ENCODE measurements around the gene TJAP1.
"Not testable (repeated sequence)": the region's sequence is repeated elsewhere in the genome, so short reads cannot be mapped to it uniquely, and the experiment has no call there.

TJAP1 gene

DNA sequence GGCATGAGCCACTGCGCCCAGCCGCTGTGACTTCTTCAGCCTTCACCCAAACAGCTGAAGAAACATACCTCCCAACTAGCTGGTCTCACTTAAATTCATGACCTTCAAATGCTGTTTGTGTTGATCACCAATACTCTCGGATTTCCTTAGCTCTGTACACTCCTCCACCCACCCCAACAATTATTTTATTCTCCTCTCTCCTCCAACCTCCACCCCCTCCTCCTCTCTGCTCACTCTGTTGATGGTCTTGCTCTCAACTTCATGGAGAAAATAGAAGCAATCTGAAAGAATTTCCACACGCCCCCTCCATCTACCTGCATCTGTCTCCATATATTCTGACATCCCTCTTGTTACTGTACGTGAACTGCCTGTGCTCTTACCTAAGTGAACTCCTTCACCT lies 15.4 kb upstream of the TJAP1 start:
- DNase-seq (no peak), ATAC-seq (no peak)
- H3K36me3 Mint-ChIP-seq (ENCODE audit: low read depth): no peaks in the 10 kb centered on the region
- peaks cover 19% of the 10 kb centered on the region for H3K27me3 Mint-ChIP-seq
- H3K4me3 Mint-ChIP-seq: no peak overlapping the region
- H3K4me1 Mint-ChIP-seq: peaks cover 2% of the 10 kb centered on the region
- H3K9me3 Mint-ChIP-seq: no peaks in the 10 kb centered on the region
- no peak overlapping the region for H3K27ac Mint-ChIP-seq

DNA sequence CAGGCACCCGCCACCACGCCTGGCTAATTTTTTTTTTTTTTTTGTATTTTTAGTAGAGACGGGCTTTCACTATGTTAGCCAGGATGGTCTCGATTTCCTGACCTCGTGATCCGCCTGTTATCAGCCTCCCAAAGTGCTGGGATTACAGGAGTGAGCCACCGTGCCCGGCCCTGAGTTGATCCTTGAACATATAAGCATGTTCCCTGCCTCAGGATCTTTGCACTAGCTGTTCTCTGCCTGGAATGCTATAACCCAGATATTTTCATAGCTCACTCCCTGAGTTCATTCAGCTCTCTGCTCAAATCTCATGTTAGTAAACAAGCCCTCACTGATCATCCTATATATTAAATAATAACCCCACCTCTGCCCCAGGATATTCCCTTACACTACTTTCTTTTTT lies 13.0 kb upstream of the TJAP1 start:
- no peaks in the 10 kb centered on the region for H3K36me3 Mint-ChIP-seq (ENCODE audit: low read depth)
- no peak for ATAC-seq
- no peak overlapping the region for H3K27ac Mint-ChIP-seq
- H3K27me3 Mint-ChIP-seq: peaks cover 27% of the 10 kb centered on the region
- DNase-seq: no peak
- no peak overlapping the region for H3K4me3 Mint-ChIP-seq
- H3K9me3 Mint-ChIP-seq: no peaks in the 10 kb centered on the region
- H3K4me1 Mint-ChIP-seq: peaks cover 2% of the 10 kb centered on the region

DNA sequence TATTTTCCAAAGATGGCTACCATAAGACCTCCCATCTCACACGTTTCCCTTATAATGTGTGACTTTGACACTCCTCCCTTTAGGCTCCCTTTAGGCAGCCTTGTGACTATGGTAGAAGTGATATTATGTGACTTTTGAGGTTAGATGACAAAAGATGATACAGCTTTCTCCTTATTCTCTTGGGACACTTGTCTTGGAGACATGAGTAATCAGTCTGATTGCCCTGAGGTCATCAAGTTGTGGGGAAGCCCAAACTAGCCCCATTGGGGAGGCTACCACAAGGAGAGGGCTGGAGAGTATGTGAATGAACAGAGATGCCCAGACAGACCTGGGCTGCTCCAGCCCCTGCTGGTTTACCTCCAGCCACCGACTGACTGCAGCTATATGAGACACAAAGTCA lies 11.4 kb upstream of the TJAP1 start:
- H3K27me3 Mint-ChIP-seq: peaks cover 27% of the 10 kb centered on the region

DNA sequence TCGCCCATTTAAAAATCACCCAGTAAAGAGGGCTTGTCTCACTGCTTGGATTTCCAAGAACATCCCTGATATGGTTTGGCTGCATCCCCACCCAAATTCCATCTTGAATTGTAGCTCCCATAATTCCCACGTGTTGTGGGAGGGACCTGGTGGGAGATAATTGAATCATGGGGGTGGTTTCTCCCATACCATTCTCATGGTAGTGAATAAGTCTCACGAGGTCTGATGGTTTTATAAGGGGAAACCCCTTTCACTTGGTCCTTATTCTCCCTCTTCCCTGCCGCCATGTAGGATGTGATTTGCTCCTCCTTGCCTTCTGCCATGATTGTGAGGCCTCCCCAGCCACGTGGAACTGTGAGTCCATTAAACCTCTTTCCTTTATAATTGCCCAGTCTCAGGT lies 10.1 kb upstream of the TJAP1 start:
- H3K27ac Mint-ChIP-seq, ATAC-seq: not testable (repeated sequence)
- peaks cover 20% of the 10 kb centered on the region for H3K27me3 Mint-ChIP-seq

More for the DNA sequence above, 11.4 kb upstream of the TJAP1 start:
- Mint-ChIP-seq H3K36me3 (ENCODE audit: low read depth) (no peaks in the 10 kb centered on the region), H3K27ac (no peak overlapping the region), H3K9me3 (no peaks in the 10 kb centered on the region), H3K4me1 (peaks cover 2% of the 10 kb centered on the region), H3K4me3 (no peak overlapping the region)
- ATAC-seq (peak; percentile 69), DNase-seq (no peak)

DNA sequence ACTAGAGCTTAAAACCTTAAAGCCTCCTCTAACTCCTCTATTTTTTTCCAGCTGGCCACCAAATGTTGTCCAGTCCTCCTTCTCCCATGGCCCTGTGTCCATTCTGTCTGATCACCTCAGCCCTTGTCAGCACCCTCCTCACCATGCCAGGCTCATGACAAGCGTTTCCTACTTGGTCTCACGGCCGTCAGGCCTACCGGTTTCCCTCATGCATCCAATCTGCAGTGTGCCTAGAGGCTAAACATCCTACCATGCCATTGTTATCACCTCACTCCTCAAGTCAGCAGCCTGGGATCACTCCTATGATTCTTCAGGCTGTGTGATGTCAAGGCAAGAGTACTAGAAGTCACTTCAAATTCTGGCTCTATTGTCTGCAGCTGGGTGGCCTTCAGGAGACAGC lies 9.6 kb upstream of the TJAP1 start:
- peaks cover 2% of the 10 kb centered on the region for H3K4me1 Mint-ChIP-seq
- no peak overlapping the region for H3K4me3 Mint-ChIP-seq
- ATAC-seq: no peak
- no peak overlapping the region for H3K27ac Mint-ChIP-seq
- no peaks in the 10 kb centered on the region for H3K36me3 Mint-ChIP-seq (ENCODE audit: low read depth)
- no peaks in the 10 kb centered on the region for H3K9me3 Mint-ChIP-seq
- no peak for DNase-seq
- H3K27me3 Mint-ChIP-seq: peaks cover 15% of the 10 kb centered on the region

More for the DNA sequence above, 10.1 kb upstream of the TJAP1 start:
- H3K36me3 Mint-ChIP-seq (ENCODE audit: low read depth); H3K4me1 Mint-ChIP-seq; H3K4me3 Mint-ChIP-seq; H3K9me3 Mint-ChIP-seq; DNase-seq: not testable (repeated sequence)

DNA sequence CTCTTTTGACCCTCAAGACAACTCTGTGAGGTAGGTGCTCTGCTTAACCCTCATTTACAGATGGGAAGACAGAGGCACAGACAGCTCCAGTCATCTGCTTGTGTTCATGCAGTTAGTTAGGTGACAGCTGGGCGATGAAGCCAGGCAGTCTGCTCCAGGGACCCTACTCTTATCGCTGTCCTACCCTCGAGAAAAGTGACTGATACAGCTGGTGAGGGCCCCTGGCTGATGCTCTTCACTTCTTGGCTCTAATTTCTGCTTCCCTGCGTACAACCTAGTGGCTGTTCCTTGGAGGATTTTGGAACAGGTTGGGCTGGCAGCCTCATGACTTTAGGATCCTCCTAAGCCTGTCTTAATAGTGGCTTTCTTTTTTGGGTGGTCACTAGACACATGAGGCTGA lies 9.1 kb upstream of the TJAP1 start:
- ATAC-seq: no peak
- DNase-seq: no peak
- H3K27me3 Mint-ChIP-seq: peaks cover 17% of the 10 kb centered on the region

DNA sequence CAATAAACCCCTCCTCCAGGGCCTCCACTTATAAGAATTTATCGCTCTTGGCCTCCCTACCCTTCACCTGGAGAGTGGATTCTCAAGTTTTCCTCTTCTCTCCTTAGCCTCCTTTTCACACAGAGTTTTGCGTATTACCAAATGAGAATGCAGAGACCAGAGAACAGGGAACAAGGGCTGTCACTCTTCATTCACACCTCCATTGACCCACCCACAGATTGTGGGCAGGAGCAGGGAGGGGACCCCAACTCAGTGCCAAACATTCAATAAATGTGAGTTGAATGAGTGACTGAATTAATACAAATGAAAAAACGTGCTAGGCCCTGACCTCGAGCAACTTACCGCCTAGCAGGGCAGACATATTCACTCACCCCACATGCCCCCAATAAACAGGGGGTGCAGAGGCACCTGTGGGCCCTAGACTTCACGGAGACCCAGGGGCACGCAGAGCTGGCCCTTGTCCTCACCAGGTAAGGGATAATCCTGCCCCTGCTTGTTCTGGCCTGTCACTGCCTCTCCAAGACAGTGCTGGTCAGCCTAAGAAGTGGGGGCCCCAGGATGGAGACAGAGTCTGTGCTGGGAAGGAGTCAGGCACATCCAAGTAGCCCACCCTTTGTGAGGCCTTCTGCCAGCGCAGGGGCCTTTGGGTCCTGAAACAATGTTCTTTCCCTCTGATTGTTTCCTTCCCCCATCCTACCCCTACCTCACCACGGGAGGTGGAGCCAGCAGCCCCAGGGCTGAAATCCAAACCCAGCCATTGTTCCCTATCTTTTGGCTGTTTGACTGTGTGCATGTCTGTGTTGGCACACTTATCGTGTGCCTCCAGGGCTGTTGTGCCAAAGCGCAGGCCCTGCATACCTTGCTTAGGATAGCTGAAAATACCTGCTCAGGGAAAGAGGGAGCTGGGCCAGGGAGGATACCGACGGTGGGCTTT lies 8.4 kb upstream of the TJAP1 start:
- H3K27ac Mint-ChIP-seq: no peak overlapping the region
- DNase-seq: no peak
- no peak for ATAC-seq
- H3K27me3 Mint-ChIP-seq: peaks cover 17% of the 10 kb centered on the region
- no peak overlapping the region for H3K4me3 Mint-ChIP-seq
- H3K36me3 Mint-ChIP-seq (ENCODE audit: low read depth): no peaks in the 10 kb centered on the region
- peaks cover 2% of the 10 kb centered on the region for H3K4me1 Mint-ChIP-seq
- no peaks in the 10 kb centered on the region for H3K9me3 Mint-ChIP-seq

More for the DNA sequence above, 9.1 kb upstream of the TJAP1 start:
- no peaks in the 10 kb centered on the region for H3K9me3 Mint-ChIP-seq
- peaks cover 2% of the 10 kb centered on the region for H3K4me1 Mint-ChIP-seq
- H3K27ac Mint-ChIP-seq: no peak overlapping the region
- no peak overlapping the region for H3K4me3 Mint-ChIP-seq
- H3K36me3 Mint-ChIP-seq (ENCODE audit: low read depth): no peaks in the 10 kb centered on the region

DNA sequence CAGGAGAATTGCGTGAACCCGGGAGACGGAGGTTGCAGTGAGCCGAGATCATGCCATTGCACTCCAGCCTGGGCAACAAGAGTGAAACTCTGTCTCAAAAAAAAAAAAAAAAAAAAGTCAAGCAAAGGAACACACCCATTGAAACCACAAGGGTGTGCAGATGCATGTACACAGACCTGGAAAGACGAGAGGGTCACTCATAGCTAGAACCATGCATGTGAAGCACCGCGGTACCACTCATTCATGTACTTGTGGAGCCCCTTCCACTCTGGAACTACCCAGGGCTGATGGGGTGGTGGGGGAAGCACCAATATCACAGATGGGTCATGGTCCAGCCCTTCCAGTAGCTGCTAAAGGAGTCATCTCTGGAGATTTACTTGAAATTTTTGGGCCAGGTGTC lies 7.4 kb upstream of the TJAP1 start:
- Mint-ChIP-seq H3K27ac (no peak overlapping the region), H3K27me3 (peaks cover 17% of the 10 kb centered on the region), H3K9me3 (no peaks in the 10 kb centered on the region), H3K4me1 (peaks cover 2% of the 10 kb centered on the region), H3K36me3 (ENCODE audit: low read depth) (no peaks in the 10 kb centered on the region), H3K4me3 (no peak overlapping the region)
- DNase-seq (no peak), ATAC-seq (no peak)

DNA sequence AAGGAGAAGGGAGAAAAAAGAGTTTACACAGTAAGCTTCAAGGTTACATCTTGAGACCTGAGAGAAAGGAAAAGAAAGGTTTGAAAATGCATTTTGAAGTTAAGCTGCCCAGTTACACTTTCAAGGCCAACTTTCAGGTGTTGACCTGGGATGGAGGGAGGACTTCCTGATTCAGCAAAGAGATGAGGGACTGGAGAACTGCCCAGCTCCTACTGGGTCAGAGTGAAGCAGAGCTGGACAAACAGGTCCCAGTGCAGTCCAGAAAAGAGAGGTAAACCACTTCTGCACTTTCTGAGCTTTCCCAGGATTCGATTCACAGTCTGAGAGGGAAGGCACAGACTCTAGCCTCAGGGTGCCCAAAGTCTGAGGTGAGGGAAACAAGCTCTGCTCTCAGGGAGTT lies 6.0 kb upstream of the TJAP1 start:
- ATAC-seq (no peak), DNase-seq (no peak)
- Mint-ChIP-seq H3K9me3 (no peaks in the 10 kb centered on the region), H3K27me3 (peaks cover 17% of the 10 kb centered on the region), H3K4me3 (no peak overlapping the region), H3K36me3 (ENCODE audit: low read depth) (no peaks in the 10 kb centered on the region), H3K4me1 (peaks cover 2% of the 10 kb centered on the region), H3K27ac (no peak overlapping the region)

DNA sequence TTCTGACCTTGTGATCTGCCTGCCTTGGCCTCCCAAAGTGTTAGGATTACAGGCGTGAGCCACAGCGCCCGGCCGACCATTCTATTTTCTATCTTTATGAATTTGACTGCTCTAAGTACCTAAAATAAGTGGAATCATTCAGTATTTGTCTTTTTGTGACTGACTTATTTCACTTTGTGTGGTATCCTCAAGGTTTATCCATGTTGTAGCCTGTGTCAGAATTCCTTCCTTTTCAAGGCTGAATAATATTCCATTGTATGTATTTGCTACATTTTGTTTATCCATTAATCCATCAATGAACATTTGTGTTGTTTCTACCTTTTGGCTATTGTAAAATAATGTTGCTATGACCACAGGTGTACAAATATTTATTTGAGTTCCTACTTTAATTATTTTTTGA lies 4.9 kb upstream of the TJAP1 start:
- peaks cover 11% of the 10 kb centered on the region for H3K27me3 Mint-ChIP-seq
- ATAC-seq (no peak), DNase-seq (no peak)
- no peaks in the 10 kb centered on the region for H3K36me3 Mint-ChIP-seq (ENCODE audit: low read depth)
- H3K9me3 Mint-ChIP-seq: no peaks in the 10 kb centered on the region
- no peak overlapping the region for H3K4me3 Mint-ChIP-seq
- peaks cover 9% of the 10 kb centered on the region for H3K4me1 Mint-ChIP-seq
- H3K27ac Mint-ChIP-seq: no peak overlapping the region

DNA sequence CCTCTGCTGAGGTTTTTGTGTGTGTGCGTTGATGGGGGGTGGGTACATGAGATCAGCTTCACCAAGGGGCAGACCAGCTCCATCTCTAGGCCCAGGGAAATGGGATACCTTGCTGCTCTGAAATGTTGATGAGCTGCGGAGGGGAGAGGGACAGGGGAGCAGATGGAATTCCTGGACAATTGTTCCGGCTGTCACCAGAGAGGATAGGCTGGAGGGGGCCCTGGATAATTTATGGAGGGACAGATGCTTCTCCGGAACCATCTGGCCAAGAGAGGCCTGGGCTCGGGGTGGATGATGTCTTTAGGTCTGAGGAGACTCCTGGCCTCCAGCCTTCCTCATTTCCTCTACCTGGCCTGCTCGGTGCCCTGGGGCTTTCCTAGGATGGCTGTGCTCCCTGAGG lies 1.9 kb upstream of the TJAP1 start:
- Mint-ChIP-seq H3K9me3 (no peaks in the 10 kb centered on the region), H3K36me3 (ENCODE audit: low read depth) (no peaks in the 10 kb centered on the region), H3K27me3 (peaks cover 2% of the 10 kb centered on the region), H3K4me1 (peaks cover 33% of the 10 kb centered on the region), H3K4me3 (no peak overlapping the region), H3K27ac (no peak overlapping the region)
- no peak for ATAC-seq
- no peak for DNase-seq

DNA sequence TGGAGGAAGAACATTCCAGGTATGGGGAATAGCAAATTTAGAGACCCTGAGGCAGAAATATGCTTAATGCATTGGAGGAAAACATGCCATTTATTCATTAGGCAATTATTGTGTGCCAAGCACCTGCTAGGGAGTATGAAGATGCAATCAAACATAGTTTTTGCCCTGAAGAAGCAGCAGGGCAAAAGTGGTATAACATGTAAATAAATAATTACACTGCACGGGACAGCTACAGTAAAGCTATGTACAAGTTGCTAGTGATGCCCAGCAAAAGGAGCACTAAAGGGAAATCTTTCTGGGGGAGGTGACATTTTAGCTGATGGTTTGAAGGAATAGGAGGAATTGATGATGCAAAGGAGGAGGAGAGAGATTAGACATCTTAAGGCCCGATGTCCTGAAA lies 624 bp upstream of the TJAP1 start:
- Mint-ChIP-seq H3K9me3 (no peaks in the 10 kb centered on the region), H3K4me3 (peak overlapping the region; percentile 92), H3K27me3 (peaks cover 2% of the 10 kb centered on the region), H3K36me3 (ENCODE audit: low read depth) (peaks cover 2% of the 10 kb centered on the region), H3K27ac (peak overlapping the region; percentile 79), H3K4me1 (peaks cover 40% of the 10 kb centered on the region)
- DNase-seq: no peak
- no peak for ATAC-seq

DNA sequence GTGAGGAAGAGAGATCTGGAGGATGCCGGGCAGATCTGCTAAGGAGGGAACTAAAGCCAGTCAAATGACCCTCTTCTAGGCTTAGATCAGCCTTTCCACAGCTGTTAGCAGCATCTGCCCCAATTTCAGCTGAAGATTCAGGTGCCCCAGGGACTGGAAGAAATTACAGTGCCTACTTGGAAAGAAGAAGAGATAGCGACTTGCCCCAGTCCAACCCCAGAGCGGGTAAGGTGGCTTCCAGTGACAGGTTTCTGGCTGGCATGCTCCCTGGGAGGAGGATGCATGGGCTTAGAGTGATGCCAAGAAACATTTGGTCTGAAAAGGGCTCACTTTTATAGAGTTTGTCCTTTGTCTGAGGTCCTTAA lies 620 bp downstream of the TJAP1 start:
- H3K4me3 Mint-ChIP-seq: peak overlapping the region; percentile 92
- H3K9me3 Mint-ChIP-seq: no peaks in the 10 kb centered on the region

DNA sequence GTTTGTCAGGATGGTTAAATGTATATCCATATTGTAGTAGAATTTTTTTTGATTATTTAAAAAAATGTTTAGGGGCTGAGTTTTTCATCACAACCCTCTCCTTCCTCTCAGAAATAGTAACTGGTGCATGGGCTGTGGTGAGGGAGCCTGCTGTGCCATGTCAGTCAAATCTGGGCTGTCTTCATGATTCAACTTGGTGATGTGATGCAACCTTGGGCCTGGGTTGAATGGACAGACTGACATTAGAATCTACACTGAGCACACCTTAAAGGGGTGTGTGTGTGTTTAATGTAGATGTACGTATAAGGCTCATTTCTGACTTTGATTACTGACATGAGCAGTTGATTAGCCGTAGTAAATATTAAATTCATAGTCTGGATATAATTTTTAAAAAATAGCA lies 3.7 kb downstream of the TJAP1 start:
- peak overlapping the region; percentile 11 for H3K27ac Mint-ChIP-seq
- peaks cover 4% of the 10 kb centered on the region for H3K36me3 Mint-ChIP-seq (ENCODE audit: low read depth)
- H3K4me3 Mint-ChIP-seq: no peak overlapping the region
- no peaks in the 10 kb centered on the region for H3K27me3 Mint-ChIP-seq
- H3K4me1 Mint-ChIP-seq: peaks cover 48% of the 10 kb centered on the region
- H3K9me3 Mint-ChIP-seq: no peaks in the 10 kb centered on the region
- DNase-seq: no peak
- ATAC-seq: no peak

More for the DNA sequence above, 620 bp downstream of the TJAP1 start:
- Mint-ChIP-seq H3K4me1 (peaks cover 46% of the 10 kb centered on the region), H3K27me3 (peaks cover 2% of the 10 kb centered on the region), H3K36me3 (ENCODE audit: low read depth) (peaks cover 4% of the 10 kb centered on the region), H3K27ac (peak overlapping the region; percentile 79)
- ATAC-seq (no peak), DNase-seq (no peak)

DNA sequence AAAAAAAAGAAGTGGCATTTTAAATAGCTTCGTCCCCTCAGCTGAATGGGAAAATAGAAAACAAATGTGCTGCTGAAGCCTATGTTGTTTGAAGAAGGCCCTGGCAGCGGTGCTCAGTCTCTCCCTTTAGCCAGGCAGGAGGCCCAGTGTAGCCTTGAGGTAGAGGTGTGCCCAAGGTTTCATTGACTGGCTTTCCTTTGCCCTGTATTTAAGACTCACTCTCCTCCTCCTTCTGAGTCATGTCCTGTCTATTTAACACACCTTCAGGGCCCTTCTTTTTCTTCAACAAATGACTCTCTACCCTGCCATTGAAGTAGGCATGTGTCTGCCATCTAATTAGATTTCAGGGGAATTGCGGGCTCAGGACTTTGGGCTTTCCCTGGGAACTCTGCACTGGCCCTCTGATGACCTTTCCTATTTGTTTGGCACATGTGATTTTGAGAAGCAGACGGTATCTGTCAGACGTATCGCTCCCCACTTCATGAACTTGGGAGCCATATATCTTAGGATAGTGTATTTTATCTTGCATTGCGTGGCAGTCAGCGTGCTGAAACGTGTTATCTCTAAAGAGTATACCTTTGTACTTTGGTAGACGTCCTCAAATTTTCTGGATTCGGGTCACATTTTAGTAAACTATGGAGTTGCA lies 4.3 kb downstream of the TJAP1 start:
- Mint-ChIP-seq H3K27ac (no peak overlapping the region), H3K9me3 (no peaks in the 10 kb centered on the region), H3K4me3 (no peak overlapping the region), H3K4me1 (peaks cover 45% of the 10 kb centered on the region), H3K36me3 (ENCODE audit: low read depth) (peaks cover 4% of the 10 kb centered on the region), H3K27me3 (no peaks in the 10 kb centered on the region)
- ATAC-seq (peak; percentile 27), DNase-seq (no peak)
